Right lobe of liver (tissue), 6 donors: ENCODE data around the gene TMEM140. TPM values are rescaled to one million over a fixed set of nuclear protein-coding genes. Genes with fewer than 3 reads are reported as not detected.

Source experiments
- ATAC-seq, 4 donors: fragments of 200-7000 bp; cut with Tn5 transposase; one replicate each; pipeline ENCODE4 v1.9.1; 2020; ENCODE audit warnings: mild to moderate bottlenecking in 4 of 4, moderate library complexity in 4 of 4
- DNase-seq, 3 donors: peaks; one replicate each; pipeline ENCODE4 v3.0.0-alpha.2; 2020
- H3K27ac ChIP-seq, 3 donors: fragments of 200-600 bp; one replicate each; pipeline ENCODE4 v1.8.0; 2022
- H3K27me3 ChIP-seq, 2 donors: fragments of 200-600 bp; one replicate each; pipeline ENCODE4 v1.8.0; 2022
- H3K36me3 ChIP-seq, 4 donors: fragments of 200-600 bp; sonication (generic) in 1 of 4; one replicate each; pipeline versions ENCODE4 v1.5.1 to v1.8.0; 2017 to 2022; ENCODE audit warnings: control low read depth in 1 of 4
- H3K4me1 ChIP-seq, 4 donors: fragments of 200-600 bp; sonication (generic) in 1 of 4; one replicate each; pipeline versions ENCODE4 v1.5.1 to v1.8.0; 2017 to 2022; ENCODE audit warnings: control low read depth in 1 of 4
- H3K4me3 ChIP-seq, 3 donors: fragments of 200-600 bp; one replicate each; pipeline ENCODE4 v1.8.0; 2022
- H3K9me3 ChIP-seq, 4 donors: fragments of 200-600 bp; sonication (generic) in 1 of 4; one replicate each; pipeline versions ENCODE4 v1.5.1 to v1.8.0; 2017 to 2022; ENCODE audit warnings: control low read depth in 1 of 4
- POLR2A ChIP-seq: fragments of 450-650 bp; IDR thresholded peaks from one replicate; pipeline ENCODE4 v1.6.1; 2017; ENCODE audit warnings: antibody characterized with exemption, mild to moderate bottlenecking
- whole genome bisulfite sequencing: methylation state at CpG from one replicate; pipeline ENCODE4 v1.1.6; 2018; ENCODE audit warnings: low coverage, low lambda C conversion rate; ENCODE audit not compliant: insufficient coverage; ENCODE audit errors: missing lambda C conversion rate; 5-methylcytosine and 5-hydroxymethylcytosine counted together
- intact Hi-C, 2 donors: fragments of 100-400 bp; cut with DNase I; formaldehyde crosslinking; loops; one replicate each; pipeline versions ENCODE4 v1.11.2 to v1.14.1; 2022
- long read RNA-seq: library from polyadenylated mRNA; unstranded; transcript quantifications from one replicate; pipeline ENCODE4 v2.0.0, GENCODE V29; 2019
- total RNA-seq, 6 experiments: library from RNA; depleted of rRNA in 2 of 6; stranded (reverse); fragments of >200 nt in 2 of 6; fragmentation: NEBNext Ultra II Directional in 3 of 6; extraction: Animal tissue kit (Norgen Biotek cat#: 25700) in 3 of 6; gene quantifications; one replicate each; pipeline versions ENCODE4 v1.1.0 to v1.2.4, GENCODE V29; 2016 to 2023
- TF ChIP-seq, protein P1 (sequence below), 4 donors: fragments of 200-600 bp in 3 of 4; fragments of 450-650 bp in 1 of 4; IDR thresholded peaks; one replicate each; pipeline versions ENCODE4 v1.5.1 to v1.8.0; 2016 to 2022; ENCODE audit warnings: antibody characterized with exemption in 4 of 4, mild to moderate bottlenecking in 2 of 4
- donor health status: DM: no; HTN: yes; CAD: no.
- donor health status: DM: no; HTN: no; CAD: no.
- donor health status: DM: no; HTN: no; CAD: no.
- donor health status: DM: no; HTN: yes; CAD: no.
- donor health status: DM: no; HTN: yes; CAD: no.

Gene TMEM140
- 10 to 100 TPM; 31.2 to 58.9 (median 37.4) TPM for total RNA-seq
- long read RNA-seq, transcript TMEM140-201 (2 exons, 1,997 nt) = major isoform, 20 of 30 reads
- long read RNA-seq, partial matches to known transcripts = 0 of 30 reads
- long read RNA-seq, other reads (novel, unspliced or antisense) = 10 of 30 reads

DNA sequence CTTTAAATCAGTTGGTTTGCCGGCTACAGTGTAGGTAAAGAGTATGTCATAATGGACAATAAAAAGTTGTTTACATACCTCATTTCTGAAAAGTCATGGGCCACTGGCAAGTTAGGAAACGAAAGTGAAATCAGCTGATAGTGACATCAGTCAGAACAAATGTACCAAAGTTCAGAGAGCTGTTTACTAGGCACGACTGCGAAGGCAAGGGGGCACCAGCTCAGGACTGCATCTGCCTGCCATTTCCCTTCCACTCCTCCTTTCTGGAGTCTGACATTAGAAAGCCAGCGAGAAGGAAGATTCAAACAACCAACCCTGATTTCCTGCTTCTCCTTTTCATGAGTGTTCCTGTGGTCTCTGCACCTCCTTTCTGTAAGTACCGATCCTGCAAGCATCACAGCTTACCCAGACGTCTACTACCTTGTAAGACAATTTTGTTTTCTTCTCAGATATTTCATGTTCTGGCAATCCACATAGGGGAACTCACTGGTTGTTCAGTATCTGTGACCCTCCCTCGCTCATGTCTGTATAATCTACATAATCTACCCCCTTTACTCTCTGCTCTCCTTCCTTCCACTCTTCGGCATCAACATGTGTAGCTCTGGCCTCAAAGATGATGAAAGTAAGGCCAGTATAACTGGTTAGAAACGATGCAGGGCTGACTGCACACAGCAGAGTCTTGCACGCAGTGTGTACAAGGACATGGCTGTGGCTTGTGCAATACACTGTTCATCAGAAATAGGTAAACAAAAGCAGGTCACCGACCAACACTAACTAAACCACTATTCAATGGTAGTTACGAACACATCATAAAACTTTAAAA lies at the start of gene TMEM140:
Gene TMEM140 (plus strand): TSS at position 174 of the 823 bp plus-strand sequence. CDS start 16,370 bp downstream, outside the sequence.
- Histone ChIP-seq H3K27ac (peak within 1 kb of the TSS; percentile 94 to 99 (median 98)), H3K4me3 (peak within 1 kb of the TSS; percentile 52 to 62 (median 55)), H3K27me3 (no peaks in the 10 kb centered on the region), H3K9me3 (no peaks in the 10 kb centered on the region), H3K4me1 (peaks cover 0 to 38% (median 4%) of the 10 kb centered on the region in 4 donors), H3K36me3 (peaks cover 0 to 2% (median 0%) of the 10 kb centered on the region in 4 donors)
- ATAC-seq = peak; percentile 66 to 86 (median 78)
- TF ChIP-seq, protein P1, sequence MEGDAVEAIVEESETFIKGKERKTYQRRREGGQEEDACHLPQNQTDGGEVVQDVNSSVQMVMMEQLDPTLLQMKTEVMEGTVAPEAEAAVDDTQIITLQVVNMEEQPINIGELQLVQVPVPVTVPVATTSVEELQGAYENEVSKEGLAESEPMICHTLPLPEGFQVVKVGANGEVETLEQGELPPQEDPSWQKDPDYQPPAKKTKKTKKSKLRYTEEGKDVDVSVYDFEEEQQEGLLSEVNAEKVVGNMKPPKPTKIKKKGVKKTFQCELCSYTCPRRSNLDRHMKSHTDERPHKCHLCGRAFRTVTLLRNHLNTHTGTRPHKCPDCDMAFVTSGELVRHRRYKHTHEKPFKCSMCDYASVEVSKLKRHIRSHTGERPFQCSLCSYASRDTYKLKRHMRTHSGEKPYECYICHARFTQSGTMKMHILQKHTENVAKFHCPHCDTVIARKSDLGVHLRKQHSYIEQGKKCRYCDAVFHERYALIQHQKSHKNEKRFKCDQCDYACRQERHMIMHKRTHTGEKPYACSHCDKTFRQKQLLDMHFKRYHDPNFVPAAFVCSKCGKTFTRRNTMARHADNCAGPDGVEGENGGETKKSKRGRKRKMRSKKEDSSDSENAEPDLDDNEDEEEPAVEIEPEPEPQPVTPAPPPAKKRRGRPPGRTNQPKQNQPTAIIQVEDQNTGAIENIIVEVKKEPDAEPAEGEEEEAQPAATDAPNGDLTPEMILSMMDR (IDR thresholded peaks at IDR 0.05) = no peak
- TF ChIP-seq POLR2A = peak; percentile 86
- WGBS = 0% methylated on average over 13 of the region's 13 CpGs
- intact Hi-C loops = no loop called here
- peak; percentile 70 to 82 (median 78) for DNase-seq

DNA sequence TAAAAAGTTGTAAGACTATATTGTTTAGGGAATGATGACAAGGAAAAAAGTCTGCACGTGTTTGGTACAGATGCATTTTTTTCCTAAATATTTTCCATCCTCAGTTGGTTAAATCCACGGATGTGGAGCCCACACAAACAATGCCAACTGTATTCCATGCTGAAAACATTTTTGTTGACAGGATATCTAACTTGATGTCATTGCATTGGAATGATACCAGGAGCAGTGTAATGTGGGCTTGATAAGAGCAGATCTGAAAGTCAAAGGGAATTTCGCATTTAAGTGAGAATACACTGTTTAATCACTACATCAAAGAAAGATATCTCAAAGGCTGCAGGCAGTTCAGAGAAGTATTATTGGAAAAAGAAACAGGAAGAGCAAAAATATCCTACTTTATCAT lies 49.5 kb upstream of the TMEM140 start:
- ATAC-seq = peak; percentile 50 to 75 (median 60)
- no peak overlapping the region for H3K27ac ChIP-seq
- H3K4me1 ChIP-seq = no peaks in the 10 kb centered on the region
- 51% methylated on average over 3 of the region's 3 CpGs for WGBS
- H3K36me3 ChIP-seq = no peaks in the 10 kb centered on the region
- no peak overlapping the region for H3K4me3 ChIP-seq
- TF ChIP-seq, protein P1 (IDR thresholded peaks at IDR 0.05) = no peak
- TF ChIP-seq POLR2A = no peak
- H3K9me3 ChIP-seq = no peaks in the 10 kb centered on the region
- intact Hi-C loops = no loop called here
- no peaks in the 10 kb centered on the region for H3K27me3 ChIP-seq
- no peak for DNase-seq

DNA sequence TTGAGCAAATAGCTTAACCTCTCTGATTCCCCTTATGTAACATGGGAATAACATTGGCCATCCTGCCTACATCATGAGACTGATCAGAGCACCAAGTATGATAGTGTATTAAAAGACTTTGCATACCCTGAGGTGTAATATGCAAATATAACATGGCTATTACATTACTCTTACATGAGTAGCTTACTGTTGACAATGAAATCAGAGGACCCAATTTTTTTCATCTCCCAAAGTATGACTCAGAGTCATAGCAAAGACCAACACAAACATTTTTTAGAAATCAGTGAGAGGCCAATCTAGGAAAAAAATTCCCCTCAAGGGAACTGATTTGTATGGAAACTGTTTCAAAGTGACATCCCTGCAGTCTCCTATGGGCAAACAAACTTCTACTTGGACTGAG lies 47.0 kb upstream of the TMEM140 start:
- intact Hi-C loops = no loop called here
- no peaks in the 10 kb centered on the region for H3K36me3 ChIP-seq
- no peaks in the 10 kb centered on the region for H3K27me3 ChIP-seq
- no peak for TF ChIP-seq POLR2A
- TF ChIP-seq, protein P1 (IDR thresholded peaks at IDR 0.05) = no peak
- H3K9me3 ChIP-seq = no peaks in the 10 kb centered on the region
- no peak overlapping the region for H3K4me3 ChIP-seq
- H3K4me1 ChIP-seq = no peaks in the 10 kb centered on the region
- no peak for ATAC-seq
- H3K27ac ChIP-seq = no peak overlapping the region
- DNase-seq = no peak

DNA sequence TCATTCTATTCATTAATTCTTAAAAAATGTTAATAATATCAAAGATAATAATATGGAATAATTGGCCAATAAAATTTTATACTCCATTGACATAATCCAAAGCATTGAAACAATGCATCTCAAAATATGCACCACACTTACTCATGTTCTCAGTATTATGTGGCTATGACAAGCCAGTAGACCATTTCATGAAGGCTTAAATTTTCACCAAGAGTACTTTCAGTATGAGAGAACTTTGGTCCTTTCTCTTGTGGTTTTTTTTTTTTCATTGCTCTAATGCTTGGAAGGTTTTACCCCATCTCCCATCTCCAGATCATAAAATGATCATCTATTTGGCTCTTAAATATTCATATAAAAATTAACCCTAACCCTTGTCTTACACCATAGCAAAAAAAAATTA lies 45.5 kb upstream of the TMEM140 start:
- Histone ChIP-seq H3K4me1 (no peaks in the 10 kb centered on the region), H3K4me3 (no peak overlapping the region), H3K9me3 (no peaks in the 10 kb centered on the region), H3K36me3 (no peaks in the 10 kb centered on the region), H3K27me3 (no peaks in the 10 kb centered on the region), H3K27ac (no peak overlapping the region)
- no peak for ATAC-seq
- intact Hi-C loops = no loop called here
- DNase-seq = no peak
- no peak for TF ChIP-seq POLR2A
- TF ChIP-seq, protein P1 (IDR thresholded peaks at IDR 0.05) = no peak
